DMS79 treated with DMSO at 0.1 percent for 48 hours (cell line): ENCODE results near the gene MEN1.
A peak's percentile ranks its signal among the peaks of the same experiment; 100 is the strongest.
"Not testable (repeated sequence)": the region's sequence is repeated elsewhere in the genome, so short reads cannot be mapped to it uniquely, and the experiment has no call there.

Experiments
- DNase-seq: peaks from one replicate; lab custom pipeline; 2025; lab: John Stamatoyannopoulos, UW

The MEN1 gene

DNA sequence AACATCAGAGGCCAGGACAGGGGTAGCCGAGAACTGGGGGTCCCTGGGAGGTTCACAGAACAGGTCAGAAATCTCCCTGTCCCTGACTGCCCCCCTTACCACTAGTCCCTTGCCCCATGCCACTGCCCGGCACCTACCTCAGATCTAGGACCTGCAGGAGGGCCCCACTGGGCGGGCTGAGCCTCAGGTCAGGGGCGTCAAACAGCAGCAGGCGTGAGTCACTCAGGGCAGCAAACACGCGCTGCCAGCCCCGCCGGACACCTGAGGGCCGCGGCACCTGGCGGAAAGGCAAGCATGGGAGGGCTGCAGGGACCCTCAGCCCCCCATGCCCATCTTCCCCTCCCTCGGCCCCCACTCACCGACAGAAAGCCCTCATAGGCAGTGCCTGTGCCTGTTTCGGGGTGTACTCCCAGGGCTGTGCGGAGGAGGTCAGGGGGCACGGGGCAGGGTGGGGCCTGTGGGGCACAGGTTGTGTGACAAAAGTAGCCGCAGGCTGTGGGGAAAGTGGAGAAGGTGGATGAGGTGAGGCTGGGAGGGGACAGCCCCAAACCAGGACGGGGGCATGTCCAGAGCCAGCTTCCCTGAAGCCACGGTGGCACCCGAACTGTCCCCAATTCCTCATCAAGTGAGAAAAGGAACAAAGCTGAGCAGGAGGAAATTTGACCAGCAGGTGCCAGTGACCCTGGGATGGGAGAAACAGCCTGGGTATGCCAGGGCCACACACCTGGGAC is 22.3 kb upstream of the MEN1 start:
- DNase-seq: no peak

GRCh38 chr11:64831411-64831891 is 21.1 kb upstream of the MEN1 start:
- no peak for DNase-seq

GRCh38 chr11:64829536-64830251 is 19.3 kb upstream of the MEN1 start:
- DNase-seq: no peak

- no peak for DNase-seq
These were observed 17.1 kb upstream of the MEN1 start for GRCh38 chr11:64827451-64827839.

DNA sequence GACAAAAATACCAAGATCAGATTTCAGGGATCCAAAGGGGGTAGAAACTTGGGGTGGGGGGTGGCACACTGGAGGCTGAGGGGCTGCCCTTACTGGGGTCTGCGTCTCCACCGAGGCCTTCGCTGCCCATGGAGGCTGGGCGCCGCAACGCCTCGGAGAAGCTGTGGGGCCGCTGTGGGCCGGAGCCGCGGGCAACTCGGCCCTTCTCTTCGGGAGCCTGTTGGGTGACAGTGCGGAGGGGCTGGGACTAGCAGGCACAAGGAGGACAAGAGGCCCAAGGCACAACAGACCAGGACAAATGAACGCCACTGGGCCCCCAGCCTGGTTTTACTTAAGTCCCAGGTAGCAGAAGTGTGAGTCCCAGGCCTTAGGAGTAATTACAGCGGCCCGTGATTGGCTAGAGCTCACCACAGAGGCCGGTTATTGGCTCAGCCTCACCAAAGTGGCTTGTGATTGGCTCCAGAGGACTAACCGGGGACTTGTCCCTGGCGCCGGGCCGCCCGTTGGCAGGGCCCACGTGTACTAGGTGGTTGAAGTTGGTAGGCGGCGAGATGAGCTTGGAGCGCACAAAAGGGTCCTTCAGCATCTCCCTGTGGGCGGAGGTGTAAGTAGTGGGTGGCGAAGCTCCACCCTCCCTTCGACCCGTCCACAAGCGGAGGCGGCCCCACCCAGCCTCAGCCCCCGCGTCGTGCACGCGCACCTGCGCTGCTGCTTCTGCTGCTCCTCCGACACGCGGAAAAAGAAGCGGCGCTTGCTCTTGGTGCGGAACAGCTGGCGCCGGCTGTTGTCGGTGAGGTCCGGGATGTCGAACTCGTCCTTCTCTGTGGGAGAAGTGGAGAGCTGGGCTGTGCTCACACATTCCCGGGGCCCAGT is 16.5 kb upstream of the MEN1 start:
- DNase-seq: no peak

DNA sequence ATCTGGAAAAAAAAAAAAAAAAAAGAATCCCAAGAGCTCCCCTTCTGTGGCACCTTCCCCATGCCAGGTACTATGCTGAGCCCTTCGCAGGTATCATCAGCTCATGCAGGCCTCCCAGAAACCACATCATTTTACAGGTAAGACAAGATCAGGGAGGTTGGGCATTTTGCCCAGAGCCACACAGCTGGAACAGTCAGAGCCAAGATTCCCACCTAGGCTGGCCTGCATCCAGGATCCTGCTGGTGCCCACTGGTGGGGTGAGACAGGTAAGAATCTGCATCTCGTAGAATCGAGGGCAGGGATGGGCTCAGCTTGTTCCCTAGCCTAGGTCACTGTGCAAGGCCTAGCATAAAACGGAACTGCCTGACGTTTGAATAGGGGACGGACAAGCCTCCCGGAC is 15.7 kb upstream of the MEN1 start:
- DNase-seq: no peak

DNA sequence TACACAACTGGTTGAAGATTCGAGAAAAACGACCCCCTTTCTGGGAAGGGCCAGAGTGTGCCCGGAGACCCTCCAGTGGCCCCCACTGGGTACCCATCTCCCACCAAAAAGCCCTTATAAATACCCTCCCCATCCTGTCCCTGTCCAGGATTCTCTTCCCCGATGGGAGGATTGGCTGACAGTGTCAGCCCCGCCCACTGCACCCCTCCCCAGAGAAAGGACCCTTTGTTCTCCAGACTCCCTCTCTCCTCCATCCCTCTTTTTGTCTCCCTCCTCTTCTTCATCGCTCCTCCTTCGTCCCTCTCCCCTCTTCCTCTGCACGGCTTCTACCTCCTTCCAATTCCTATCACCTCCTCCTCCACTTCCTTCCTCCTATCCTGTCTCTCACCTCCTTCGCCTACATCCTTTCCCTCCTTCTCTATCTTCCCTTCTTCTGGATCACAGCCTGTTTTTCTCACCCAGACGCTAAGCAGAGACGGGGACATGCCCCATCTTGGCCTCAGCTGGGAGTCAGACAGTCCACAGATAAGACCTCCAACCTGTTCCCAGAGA is 13.3 kb upstream of the MEN1 start:
- DNase-seq: no peak

DNA sequence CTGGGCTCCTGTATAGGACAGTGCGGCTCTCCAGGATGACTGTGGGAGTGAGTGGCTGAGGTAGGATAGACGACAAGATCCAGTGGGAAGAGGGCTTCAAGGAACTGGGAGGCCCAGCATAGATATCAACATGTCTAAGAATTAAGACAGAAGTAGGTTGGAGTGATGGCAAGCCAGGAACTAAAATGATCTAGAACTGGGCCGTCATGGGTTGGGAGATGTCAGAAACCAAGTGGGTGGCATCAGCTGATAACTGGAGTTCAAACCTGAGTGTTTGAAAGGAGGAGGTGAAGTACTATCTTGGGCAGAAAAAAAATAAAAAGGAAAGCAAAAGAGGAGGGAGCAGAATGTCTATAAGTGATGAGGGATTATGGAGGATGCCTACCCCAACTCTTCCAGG is 7.1 kb upstream of the MEN1 start:
- DNase-seq: no peak

DNA sequence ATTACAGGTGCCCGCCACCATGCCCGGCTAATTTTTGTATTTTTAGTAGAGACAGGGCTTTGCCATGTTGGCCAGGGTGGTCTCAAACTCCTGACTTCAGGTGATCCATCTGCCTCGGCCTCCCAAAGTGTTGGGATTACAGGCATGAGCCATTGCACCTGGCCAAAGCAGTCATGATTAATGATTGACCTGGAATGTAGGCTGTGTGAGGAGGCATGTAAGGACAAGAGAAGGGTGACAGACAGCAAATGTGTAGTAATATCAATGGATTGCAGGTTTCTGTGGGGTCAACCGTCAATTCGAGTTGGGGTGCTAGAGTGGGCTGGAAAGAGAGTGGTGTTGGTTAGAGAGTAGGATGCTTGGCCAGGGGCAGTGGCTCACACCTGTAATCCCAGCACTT is 5.1 kb upstream of the MEN1 start:
- DNase-seq: not testable (repeated sequence)

DNA sequence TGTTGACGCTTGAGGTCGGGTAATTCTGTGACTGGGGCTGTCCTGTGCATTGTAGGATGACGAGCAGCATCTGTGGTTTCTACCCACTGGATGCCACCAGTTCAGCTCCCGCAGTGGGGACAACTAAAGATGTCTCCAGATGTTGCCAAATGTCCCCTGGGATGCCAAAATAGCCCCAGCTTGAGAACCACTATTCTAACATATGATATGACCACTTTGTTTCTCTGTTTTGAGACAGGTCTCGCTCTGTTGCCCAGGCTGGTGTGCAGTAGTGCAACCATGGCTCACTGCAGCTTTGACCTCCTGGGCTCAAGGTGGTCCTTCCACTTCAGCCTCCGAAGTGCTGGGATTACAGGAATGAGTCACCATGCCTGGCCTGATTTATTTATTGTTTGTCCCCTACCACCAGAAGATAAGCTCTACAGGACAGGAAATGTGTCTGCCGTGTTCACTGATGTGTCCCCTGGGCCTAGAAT is 4.4 kb upstream of the MEN1 start:
- DNase-seq: no peak

DNA sequence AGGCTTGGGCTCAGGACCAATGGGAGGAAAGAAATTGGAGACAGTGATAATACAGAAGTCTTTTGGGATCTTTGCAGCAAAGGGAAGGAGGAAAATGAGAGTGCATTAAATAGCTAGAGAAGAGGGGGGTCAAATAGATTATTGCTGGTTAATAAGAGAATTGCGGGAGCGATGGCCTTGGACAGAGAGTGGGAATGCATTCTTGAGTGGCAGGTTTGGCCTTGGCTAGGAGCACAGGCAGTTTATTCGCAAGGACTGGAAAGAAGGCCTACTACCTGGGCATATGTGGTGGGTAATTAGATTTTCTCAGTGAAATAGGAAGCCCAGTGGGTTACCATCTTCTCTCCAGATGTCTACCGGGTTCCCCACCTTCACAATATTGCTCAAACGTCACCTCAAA is 3.5 kb upstream of the MEN1 start:
- no peak for DNase-seq

DNA sequence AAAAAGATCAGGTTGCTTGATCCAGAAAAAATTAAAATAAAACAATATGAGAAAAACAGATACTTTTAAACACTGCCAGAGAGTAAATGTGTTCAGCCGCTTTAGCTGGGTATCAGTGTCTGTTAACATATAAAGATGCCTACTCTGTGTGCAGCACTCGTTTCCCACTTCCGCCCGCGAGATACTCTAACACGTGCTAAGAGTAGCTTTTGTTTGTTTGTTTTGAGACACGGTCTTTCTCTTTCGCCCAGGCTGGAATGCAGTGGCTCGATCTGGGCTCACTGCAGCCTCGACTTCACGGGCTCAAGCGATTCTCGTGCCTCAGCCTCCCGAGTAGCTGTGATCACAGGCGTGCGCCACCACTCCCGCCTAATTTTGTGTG is 531 bp upstream of the MEN1 start:
- DNase-seq: peak; percentile 85

DNA sequence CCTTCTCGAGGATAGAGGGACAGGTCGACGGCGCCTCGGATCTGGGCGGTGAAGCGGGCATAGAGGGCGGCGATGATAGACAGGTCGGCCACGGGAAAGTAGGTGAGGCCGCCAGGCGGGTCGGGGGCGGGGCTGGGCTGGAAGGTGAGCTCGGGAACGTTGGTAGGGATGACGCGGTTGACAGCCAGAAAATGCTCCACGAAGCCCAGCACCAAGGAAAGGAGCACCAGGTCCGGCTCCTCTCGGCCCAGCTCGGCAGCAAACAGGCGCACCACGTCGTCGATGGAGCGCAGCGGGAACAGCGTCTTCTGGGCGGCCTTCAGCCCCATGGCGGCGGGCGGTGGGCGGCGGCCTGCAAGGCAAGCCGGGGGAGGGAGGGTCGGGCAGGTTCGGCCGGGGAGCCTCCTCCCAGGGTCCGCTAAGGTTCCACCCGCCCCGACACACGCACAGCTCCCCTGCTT is 540 bp downstream of the MEN1 start:
- DNase-seq: no peak

DNA sequence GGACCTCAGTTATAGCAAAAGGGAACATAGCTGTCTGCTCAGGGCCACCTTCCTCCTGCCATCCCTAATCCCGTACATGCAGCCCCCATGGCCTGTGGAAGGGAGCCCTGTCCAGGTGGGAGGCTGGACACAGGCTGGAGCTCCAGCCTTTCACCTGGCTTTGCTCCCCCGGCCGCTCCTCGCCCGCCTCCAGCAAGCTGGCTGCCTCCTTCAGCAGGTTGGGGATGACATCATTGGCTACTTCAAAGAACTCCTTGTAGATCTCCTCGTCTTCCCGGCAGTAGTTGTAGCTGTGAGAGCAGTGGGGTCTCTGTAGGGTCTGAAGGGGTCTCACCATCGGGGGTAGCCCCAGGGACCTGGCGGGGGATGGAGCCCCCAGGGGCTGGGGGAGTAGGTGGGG is 4.9 kb downstream of the MEN1 start:
- no peak for DNase-seq

GRCh38 chr11:64804346-64805210 is 5.8 kb downstream of the MEN1 start:
- no peak for DNase-seq

DNA sequence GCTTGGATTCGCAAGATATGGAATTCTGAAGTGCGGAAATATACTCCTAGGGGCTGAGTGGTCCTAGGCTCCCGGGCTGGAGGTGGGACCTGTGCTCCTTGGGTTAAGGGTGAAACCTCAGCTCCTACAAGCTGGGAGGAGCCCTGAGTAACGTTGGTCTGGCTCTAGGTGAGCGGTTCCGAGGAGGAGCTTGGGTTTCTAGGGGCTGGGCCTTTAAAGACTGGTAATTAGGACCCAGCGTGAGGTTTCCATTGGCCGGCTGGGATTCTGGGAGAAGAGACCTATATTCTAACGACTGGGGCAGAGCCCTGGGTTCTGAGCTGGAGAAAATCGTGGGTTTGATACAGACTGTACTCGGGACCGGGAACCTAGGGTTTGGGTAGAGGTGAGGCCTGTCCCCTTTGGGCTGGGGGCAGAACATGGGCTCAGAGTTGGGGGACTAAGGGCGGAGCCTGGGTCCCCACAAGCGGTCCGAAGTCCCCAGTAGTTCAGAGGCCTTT is 6.5 kb downstream of the MEN1 start:
- no peak for DNase-seq

- peak; percentile 82 for DNase-seq
These were observed 7.0 kb downstream of the MEN1 start, which contains the start of gene MAP4K2 for GRCh38 chr11:64803158-64803845. Gene MAP4K2, minus strand, starts transcription at chr11:64803214. Its CDS starts 65 bp downstream, at chr11:64803149.

DNA sequence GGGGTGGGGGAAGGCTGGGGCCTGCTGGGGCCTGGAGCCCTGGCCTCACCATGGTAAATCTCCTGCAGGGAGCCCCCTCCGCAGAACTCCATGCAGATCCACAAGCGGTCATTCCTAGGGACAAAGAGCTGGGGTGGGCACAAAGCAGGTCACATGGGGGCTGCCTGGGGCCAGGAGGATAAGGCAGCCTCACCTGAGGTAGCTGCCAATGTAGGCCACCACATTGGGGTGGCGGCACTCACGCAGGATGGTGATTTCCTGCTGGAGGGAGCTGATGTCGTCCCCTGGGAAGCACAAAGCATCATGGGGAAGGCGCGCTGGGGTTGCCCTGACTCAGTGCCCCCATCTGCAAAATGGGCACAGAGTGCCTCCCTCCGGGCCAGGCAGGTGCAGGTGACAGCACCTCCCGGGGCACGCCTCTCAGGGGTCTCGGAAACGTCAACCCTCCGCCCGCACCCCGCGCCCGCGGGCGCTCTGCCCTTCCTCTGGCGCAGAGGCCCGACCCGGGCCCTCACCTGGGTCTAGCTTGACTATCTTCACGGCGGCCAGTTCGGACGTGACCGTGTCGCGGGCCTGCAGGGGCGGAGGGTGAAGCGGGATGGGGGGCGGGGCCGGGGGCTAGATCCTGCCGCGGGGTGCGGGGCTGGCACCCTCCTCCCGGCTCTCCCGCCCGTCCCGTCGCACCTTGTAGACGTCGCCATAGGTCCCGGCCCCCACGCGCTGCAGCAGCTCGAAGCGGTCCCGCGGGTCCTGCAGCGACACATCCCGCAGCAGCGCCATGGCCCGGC is 7.8 kb downstream of the MEN1 start:
- DNase-seq: no peak
